Measurements from ENCODE around the gene HSDL1.

Gene HSDL1

DNA sequence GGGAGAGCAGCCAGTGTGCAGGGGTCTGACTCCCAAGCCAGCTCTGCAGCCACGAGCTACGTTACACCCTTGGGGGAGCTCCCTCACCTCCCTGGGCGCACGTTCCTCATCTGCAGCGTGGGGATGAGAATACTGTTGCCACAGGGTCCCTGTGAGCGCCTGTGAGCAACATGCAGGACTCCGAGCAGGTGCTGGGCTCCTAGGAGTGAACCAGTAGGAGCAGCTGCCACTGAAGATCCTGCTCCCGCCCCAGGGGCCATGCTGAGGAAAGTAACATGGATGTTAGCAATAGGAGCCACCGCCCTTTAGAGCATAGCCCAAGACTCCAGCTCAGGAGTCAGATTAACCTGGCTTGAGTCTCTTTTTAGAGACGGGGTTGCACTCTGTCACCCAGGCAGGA lies 16.1 kb upstream of the HSDL1 start:
- H3K27me3 Mint-ChIP-seq: peaks cover 54% of the 10 kb centered on the region
- H3K27ac Mint-ChIP-seq: no peak overlapping the region
- H3K36me3 Mint-ChIP-seq (ENCODE audit: low read depth): no peaks in the 10 kb centered on the region
- H3K4me1 Mint-ChIP-seq (ENCODE audit: low read depth): no peaks in the 10 kb centered on the region
- no peaks in the 10 kb centered on the region for H3K9me3 Mint-ChIP-seq
- no peak overlapping the region for H3K4me3 Mint-ChIP-seq
- intact Hi-C loops (cut with micrococcal nuclease): no loop called here

DNA sequence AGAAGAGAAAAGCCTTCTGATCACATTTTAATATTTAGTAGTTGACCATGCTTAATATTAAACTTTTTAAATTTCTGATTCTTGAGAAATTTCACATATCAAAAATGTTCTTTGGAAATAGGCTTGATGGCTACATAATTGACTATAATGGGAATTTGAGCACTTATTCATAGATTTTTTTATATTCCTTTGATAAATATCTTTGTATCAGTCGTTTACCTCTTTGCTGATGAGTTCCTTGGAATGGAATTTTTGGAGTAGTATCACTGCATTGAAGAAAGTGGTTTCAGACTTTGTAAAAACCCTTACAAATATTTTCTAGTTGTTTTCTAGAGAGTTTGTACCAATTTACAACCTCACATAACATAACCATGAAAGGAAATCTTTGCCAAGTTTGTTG lies 14.8 kb upstream of the HSDL1 start:
- Mint-ChIP-seq H3K9me3 (no peaks in the 10 kb centered on the region), H3K4me1 (ENCODE audit: low read depth) (no peaks in the 10 kb centered on the region), H3K27me3 (peaks cover 58% of the 10 kb centered on the region), H3K27ac (no peak overlapping the region), H3K4me3 (no peak overlapping the region), H3K36me3 (ENCODE audit: low read depth) (no peaks in the 10 kb centered on the region)
- intact Hi-C loops (cut with micrococcal nuclease): no loop called here

DNA sequence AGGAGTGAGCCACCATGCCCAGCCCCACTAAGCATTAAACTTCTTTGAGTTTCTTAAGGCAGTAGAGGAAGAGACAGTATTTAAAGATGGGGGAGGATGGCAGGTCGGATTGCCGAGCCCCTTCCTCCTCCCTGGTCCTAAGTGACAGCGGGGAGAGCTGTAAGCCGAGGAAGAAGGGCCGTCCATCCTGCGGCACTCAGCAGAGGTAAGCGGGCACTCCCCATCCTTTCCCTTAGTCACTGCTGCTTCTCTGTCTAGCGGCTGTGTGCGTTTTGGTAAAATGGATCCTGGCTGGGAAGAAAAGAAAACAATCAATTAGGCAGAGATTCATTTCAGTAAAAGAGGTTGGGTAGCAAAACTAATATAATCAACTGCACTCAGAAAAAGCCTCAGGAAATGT lies 14.0 kb upstream of the HSDL1 start:
- no peaks in the 10 kb centered on the region for H3K36me3 Mint-ChIP-seq (ENCODE audit: low read depth)
- peaks cover 56% of the 10 kb centered on the region for H3K27me3 Mint-ChIP-seq
- H3K4me3 Mint-ChIP-seq: no peak overlapping the region
- H3K9me3 Mint-ChIP-seq: no peaks in the 10 kb centered on the region
- H3K4me1 Mint-ChIP-seq (ENCODE audit: low read depth): no peaks in the 10 kb centered on the region
- no peak overlapping the region for H3K27ac Mint-ChIP-seq
- intact Hi-C loops (cut with micrococcal nuclease): no loop called here

DNA sequence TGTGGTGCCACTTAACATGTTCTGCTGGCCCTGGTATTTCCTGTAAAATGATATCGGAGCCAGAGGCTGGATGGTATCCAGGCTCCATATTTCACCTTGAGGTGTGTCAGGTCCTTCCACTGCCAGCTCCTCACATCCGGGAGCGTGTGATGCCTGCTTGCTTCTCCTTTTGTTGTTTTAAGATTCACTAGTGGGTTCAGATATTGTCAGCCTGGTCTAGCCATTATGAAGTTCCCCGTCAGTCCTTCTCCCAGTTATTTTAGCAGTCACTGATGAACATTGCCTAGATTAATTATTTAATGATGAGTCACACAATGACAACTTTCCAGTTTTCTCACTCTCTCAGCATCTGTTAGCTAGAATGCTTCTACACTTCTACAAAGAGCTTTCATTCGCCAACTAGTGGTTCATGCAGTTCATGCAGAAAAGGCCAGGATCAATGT lies 11.4 kb upstream of the HSDL1 start:
- Mint-ChIP-seq H3K4me1 (ENCODE audit: low read depth) (no peaks in the 10 kb centered on the region), H3K4me3 (no peak overlapping the region), H3K36me3 (ENCODE audit: low read depth) (no peaks in the 10 kb centered on the region), H3K27me3 (peaks cover 48% of the 10 kb centered on the region), H3K27ac (no peak overlapping the region), H3K9me3 (no peaks in the 10 kb centered on the region)
- intact Hi-C loops (cut with micrococcal nuclease): no loop called here

DNA sequence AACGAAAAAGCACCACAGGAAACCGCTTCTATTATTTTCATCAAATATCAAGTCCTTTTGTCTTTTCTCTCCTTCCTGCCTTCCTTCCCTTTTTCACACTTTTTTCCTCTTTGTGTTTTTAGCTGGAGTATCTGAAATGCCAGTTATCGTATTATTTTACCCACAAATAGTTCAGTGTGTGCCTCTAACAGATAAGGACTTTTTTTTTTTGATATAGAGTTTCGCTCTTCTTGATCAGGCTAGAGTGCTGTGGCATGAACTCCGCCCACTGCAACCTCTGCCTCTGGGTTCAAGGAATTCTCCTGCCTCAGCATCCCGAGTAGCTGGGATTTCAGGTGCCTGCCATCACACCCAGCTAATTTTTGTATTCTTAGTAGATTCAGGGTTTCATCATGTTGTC lies 10.8 kb upstream of the HSDL1 start:
- H3K27ac Mint-ChIP-seq: no peak overlapping the region
- no peaks in the 10 kb centered on the region for H3K9me3 Mint-ChIP-seq
- no peaks in the 10 kb centered on the region for H3K36me3 Mint-ChIP-seq (ENCODE audit: low read depth)
- peaks cover 49% of the 10 kb centered on the region for H3K27me3 Mint-ChIP-seq
- intact Hi-C loops (cut with micrococcal nuclease): no loop called here
- no peaks in the 10 kb centered on the region for H3K4me1 Mint-ChIP-seq (ENCODE audit: low read depth)
- H3K4me3 Mint-ChIP-seq: no peak overlapping the region

DNA sequence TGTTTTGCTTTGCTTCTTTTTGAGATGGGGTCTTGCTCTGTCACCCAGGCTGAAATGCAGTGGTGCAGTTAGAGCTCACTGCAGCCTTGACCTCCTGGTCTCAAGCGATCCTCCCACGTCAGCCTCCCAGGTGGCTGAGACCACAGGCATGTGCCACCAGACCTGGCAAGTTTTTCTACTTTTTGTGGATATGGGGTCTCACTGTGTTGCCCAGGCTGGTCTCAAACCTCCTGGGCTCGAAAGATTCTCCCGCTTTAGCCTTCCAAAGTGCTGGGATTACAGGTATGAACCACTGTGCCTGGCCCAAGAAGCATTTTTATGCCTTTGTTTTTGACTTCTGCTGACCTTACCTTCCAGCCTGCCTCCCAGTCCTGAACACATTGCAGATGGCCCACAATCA lies 10.2 kb upstream of the HSDL1 start:
- intact Hi-C loops (cut with micrococcal nuclease): no loop called here
- Mint-ChIP-seq H3K4me1 (ENCODE audit: low read depth) (no peaks in the 10 kb centered on the region), H3K36me3 (ENCODE audit: low read depth) (no peaks in the 10 kb centered on the region), H3K4me3 (no peak overlapping the region), H3K27me3 (peaks cover 46% of the 10 kb centered on the region), H3K9me3 (no peaks in the 10 kb centered on the region), H3K27ac (no peak overlapping the region)

DNA sequence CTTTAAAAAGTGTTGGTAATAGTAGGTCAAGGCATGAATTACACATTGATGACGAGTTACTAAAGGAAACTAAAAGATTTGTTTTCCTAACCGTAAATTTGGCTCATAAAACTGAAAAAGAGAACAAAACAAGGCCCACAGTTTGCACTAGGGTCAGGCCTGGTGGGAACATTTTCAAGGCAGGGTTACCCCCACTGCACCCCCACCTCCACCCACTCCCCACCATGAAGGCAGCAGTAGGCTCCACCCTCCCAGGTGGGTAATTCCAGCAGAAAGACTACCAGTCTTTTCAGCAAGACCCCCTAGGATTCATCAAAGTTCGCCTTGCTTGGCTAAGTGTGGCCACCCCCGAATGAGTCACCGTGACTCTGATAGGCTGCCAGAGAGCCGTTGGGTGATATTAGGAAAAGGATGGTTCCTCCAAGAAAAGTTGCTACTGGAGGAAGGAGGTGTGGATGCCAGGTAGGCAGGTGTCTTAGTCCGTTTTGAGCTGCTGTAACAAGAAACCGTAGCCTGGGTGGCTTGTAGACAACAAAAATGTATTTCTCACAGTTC lies 8.8 kb upstream of the HSDL1 start:
- Mint-ChIP-seq H3K36me3 (ENCODE audit: low read depth) (no peaks in the 10 kb centered on the region), H3K4me1 (ENCODE audit: low read depth) (no peaks in the 10 kb centered on the region), H3K27ac (no peak overlapping the region), H3K4me3 (no peak overlapping the region), H3K27me3 (peaks cover 40% of the 10 kb centered on the region), H3K9me3 (no peaks in the 10 kb centered on the region)
- intact Hi-C loops (cut with micrococcal nuclease): no loop called here

DNA sequence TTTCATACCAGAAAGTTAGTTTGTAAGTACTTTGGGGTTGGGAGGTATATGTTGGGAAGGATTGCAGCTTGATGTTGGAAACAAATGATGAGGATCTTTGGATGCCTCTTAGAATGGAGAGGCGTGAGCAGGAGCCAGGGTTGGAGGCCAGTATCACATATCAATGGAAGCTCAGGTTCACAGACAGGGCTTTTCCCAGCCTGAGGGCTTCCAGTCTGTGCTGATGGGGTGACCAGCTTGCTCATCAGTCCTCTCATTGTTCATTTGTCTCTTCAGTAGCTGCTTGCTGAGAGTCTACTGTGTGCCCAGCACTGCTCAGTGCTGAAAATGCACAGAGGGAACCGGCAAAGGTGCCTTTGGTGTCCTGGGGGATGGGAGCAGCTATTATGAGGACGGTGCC lies 5.9 kb upstream of the HSDL1 start:
- Mint-ChIP-seq H3K4me3 (no peak overlapping the region), H3K36me3 (ENCODE audit: low read depth) (no peaks in the 10 kb centered on the region), H3K27me3 (peaks cover 36% of the 10 kb centered on the region), H3K9me3 (no peaks in the 10 kb centered on the region), H3K4me1 (ENCODE audit: low read depth) (no peaks in the 10 kb centered on the region), H3K27ac (no peak overlapping the region)
- intact Hi-C loops (cut with micrococcal nuclease): no loop called here

DNA sequence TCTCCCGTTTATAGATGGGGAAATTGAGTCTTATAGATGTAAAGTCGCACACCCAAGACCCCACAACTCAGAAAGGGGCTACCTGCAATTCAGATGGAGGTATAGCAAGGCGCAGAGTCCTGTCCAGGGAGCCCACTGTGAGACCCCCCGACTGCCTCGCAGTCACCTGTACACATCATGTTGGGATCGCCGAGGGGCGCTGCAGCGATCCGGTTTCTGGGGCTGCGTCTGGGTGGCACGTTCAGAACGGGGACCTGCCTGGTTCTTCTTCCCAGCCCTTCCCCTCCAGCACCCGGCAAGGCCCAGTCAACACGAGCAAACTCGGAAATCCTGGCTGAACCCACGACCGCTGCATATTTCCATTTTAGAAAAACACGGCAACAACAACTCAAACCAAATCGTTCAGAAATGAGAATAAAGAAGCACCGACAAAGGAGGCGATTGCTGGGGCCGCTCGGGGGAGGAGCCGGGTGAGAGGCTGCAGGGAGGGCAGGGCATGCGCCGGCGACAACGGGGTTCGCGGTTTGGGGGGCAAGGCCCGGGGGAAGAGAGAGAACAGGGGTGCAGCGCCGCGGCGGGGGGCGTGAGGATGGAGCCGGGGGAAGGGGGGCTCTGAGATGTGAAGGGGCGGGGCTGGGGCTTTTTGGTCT lies 643 bp downstream of the HSDL1 start:
- Mint-ChIP-seq H3K36me3 (ENCODE audit: low read depth) (peaks cover 9% of the 10 kb centered on the region), H3K4me1 (ENCODE audit: low read depth) (peaks cover 6% of the 10 kb centered on the region), H3K4me3 (peak overlapping the region; percentile 88), H3K9me3 (no peaks in the 10 kb centered on the region), H3K27ac (peak overlapping the region; percentile 84), H3K27me3 (peaks cover 22% of the 10 kb centered on the region)
- intact Hi-C loops (cut with micrococcal nuclease): loop anchor here (2.0 kb wide), 2 partner anchors 28 to 42 kb away; partner anchors contain the start of genes MBTPS1 and TAF1C

DNA sequence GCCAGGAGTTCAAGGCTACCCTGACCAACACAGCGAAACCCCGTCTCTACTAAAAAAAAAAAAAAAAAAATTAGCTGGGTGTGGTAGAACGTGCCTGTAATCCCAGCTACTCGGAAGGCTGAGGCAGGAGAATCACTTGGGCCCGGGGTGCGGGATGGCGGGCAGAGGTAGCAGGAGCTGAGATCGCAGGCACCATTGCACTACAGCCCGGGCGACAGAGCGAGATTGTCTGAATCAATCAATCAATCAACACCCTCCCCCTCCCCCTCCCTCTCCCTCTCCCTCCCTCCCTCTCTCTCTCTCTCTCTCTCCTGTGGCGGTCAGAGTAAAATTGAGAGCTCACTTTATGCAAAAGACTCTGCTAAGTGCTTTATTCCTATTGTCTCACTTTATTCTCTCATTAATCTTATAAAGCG lies 1.2 kb downstream of the HSDL1 start:
- no peaks in the 10 kb centered on the region for H3K9me3 Mint-ChIP-seq
- H3K4me1 Mint-ChIP-seq (ENCODE audit: low read depth): peaks cover 6% of the 10 kb centered on the region
- H3K36me3 Mint-ChIP-seq (ENCODE audit: low read depth): peaks cover 12% of the 10 kb centered on the region
- peak overlapping the region; percentile 84 for H3K27ac Mint-ChIP-seq
- H3K27me3 Mint-ChIP-seq: peaks cover 21% of the 10 kb centered on the region
- intact Hi-C loops (cut with micrococcal nuclease): loop anchor here (2.0 kb wide), 2 partner anchors 27 to 43 kb away; partner anchors contain the start of genes MBTPS1 and TAF1C
- H3K4me3 Mint-ChIP-seq: peak overlapping the region; percentile 88

DNA sequence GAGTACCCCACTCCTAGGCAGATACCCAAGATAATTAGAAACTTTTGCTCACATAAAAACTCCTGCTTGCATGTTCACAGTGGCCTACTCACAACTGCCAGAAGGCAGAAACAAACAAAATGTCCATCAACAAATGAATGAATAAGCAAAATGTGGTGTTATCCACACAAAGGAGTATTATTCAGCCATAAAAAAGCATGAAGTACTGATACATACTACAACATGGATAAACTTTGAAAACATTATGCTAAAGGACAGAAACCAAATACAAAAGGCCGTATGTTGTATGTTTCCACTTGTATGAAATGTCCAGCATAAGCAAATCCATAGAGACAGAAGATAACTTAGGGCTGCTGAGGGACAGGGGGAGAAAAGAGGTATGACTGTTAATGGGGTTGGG lies 1.9 kb downstream of the HSDL1 start:
- no peaks in the 10 kb centered on the region for H3K9me3 Mint-ChIP-seq
- no peak overlapping the region for H3K27ac Mint-ChIP-seq
- H3K36me3 Mint-ChIP-seq (ENCODE audit: low read depth): peaks cover 15% of the 10 kb centered on the region
- intact Hi-C loops (cut with micrococcal nuclease): no loop called here
- no peak overlapping the region for H3K4me3 Mint-ChIP-seq
- H3K4me1 Mint-ChIP-seq (ENCODE audit: low read depth): peaks cover 6% of the 10 kb centered on the region
- H3K27me3 Mint-ChIP-seq: peaks cover 21% of the 10 kb centered on the region

DNA sequence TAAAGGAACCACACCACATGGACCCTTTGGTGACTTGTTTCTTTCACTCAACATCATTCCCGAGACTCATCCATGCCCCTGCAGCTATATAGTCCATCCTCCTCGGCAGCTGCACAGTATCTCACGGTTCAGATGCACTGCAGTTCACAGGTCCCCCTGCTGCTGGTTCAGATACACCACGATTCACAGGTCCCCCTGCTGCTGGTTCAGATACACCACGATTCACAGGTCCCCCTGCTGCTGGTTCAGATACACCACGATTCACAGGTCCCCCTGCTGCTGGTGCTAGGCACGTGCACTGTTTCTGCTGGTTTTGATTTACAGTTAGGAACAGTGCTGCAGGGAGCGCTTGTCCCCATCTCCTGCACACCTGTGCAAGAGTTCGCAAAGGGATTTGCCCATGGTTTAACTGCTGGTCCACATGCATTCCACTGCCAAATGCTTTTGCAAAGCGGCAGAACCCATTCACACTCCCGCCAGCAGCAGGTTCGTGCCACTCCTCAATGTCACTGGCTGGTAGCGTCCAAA lies 3.8 kb downstream of the HSDL1 start:
- no peak overlapping the region for H3K27ac Mint-ChIP-seq
- H3K4me1 Mint-ChIP-seq (ENCODE audit: low read depth): peaks cover 6% of the 10 kb centered on the region
- no peak overlapping the region for H3K4me3 Mint-ChIP-seq
- H3K9me3 Mint-ChIP-seq: no peaks in the 10 kb centered on the region
- H3K36me3 Mint-ChIP-seq (ENCODE audit: low read depth): peaks cover 15% of the 10 kb centered on the region
- intact Hi-C loops (cut with micrococcal nuclease): no loop called here
- peaks cover 8% of the 10 kb centered on the region for H3K27me3 Mint-ChIP-seq

DNA sequence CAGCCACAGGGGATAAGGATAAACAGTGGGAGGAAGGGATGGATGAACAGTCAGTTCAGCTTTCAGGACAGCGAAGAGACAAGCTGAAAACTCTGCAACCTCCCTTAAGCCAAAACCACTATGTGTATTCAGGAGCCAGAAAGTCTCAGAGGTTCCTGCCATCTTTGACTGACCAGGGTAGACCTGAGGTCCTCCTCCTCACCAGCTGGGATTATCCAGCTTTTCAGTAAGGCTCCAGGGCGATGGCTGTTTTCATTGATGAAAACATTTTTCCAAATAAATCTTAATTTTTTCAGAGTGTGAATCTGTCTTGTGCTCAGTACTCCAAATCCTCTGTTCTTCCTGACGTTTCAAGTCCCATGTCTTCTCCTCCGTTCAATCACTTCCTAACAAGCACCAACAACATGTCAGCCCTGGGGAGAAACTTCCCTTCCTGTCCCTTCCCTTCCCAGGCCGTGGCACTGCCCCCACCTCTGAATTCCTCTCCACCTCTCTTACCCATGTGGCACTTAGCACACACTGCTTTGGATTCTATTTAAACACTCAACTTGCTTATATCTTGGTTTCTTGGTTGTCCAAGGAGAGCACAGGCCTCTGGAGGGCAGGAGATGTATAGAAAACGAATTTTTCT lies 5.2 kb downstream of the HSDL1 start:
- peaks cover 13% of the 10 kb centered on the region for H3K36me3 Mint-ChIP-seq (ENCODE audit: low read depth)
- peaks cover 6% of the 10 kb centered on the region for H3K4me1 Mint-ChIP-seq (ENCODE audit: low read depth)
- H3K4me3 Mint-ChIP-seq: no peak overlapping the region
- H3K27ac Mint-ChIP-seq: no peak overlapping the region
- H3K9me3 Mint-ChIP-seq: no peaks in the 10 kb centered on the region
- intact Hi-C loops (cut with micrococcal nuclease): no loop called here
- peaks cover 2% of the 10 kb centered on the region for H3K27me3 Mint-ChIP-seq

DNA sequence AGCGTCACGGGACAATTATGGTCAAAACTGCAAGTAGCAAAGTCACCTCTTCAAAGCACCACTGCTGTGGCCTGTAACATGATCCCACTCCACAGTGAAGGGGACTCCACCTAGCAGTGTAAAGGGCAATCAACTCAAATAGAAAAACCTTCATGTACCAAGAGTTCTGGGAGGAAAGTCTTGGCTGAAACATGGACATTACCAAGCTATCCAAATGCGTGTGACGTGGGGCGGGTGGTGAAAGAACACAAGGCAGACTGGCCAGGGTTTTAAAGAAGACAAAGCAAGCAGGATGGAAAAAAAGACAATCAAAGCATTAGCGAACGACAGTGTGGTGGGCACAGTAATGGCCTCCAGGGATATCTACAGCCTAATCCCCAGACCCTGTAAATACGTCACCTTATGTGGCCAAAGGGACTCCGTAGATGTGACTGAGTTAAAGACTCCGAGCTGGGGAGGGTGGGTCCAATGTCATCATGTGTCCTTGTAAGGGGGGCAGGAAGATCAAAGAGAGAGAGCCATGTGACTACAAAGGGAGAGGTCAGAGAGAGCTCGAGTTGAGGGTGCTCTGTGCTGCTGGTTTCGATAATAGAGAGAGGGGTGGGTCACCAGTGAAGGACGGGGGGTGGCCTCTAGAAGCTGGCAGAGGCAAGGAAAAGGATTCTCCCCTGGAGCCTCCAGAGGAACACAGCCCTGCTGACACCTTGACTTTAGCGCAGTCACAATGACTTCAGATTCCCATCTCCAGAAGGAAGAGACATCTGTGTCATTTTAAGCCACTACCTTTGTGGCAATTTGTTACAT lies 6.0 kb downstream of the HSDL1 start:
- peaks cover under 1% of the 10 kb centered on the region for H3K27me3 Mint-ChIP-seq
- intact Hi-C loops (cut with micrococcal nuclease): no loop called here
- peaks cover 6% of the 10 kb centered on the region for H3K36me3 Mint-ChIP-seq (ENCODE audit: low read depth)
- no peak overlapping the region for H3K4me3 Mint-ChIP-seq
- no peaks in the 10 kb centered on the region for H3K9me3 Mint-ChIP-seq
- H3K4me1 Mint-ChIP-seq (ENCODE audit: low read depth): peaks cover 2% of the 10 kb centered on the region
- H3K27ac Mint-ChIP-seq: no peak overlapping the region
